PC-3 (cell line): Measurements from ENCODE around the gene PLD1. TPM values are rescaled to one million over a fixed set of nuclear protein-coding genes. Genes with fewer than 3 reads are reported as not detected.

Experiments used
- ATAC-seq: fragments of 200-7000 bp; cut with Tn5 transposase; 2 replicates; pipeline ENCODE4 v1.9.1; 2020; ENCODE audit warnings: mild to moderate bottlenecking, moderate library complexity
- BruUV-seq: library from RNA; stranded (reverse); fragments of 400-500 nt; replicated peaks from 2 replicates; lab custom pipeline; 2021; lab: Mats Ljungman, UMichigan
- CTCF ChIA-PET: fragments of 300-600 bp; sonication (Branson Sonifier 250); formaldehyde crosslinking; loops from one replicate; lab custom pipeline; 2022; ENCODE audit warnings: antibody characterized with exemption; lab: Charles Lee
- POLR2A ChIA-PET: fragments of 300-600 bp; sonication (Branson Sonifier 250); formaldehyde crosslinking; loops from one replicate; lab custom pipeline; 2022; ENCODE audit warnings: antibody characterized with exemption; ENCODE audit not compliant: unreplicated experiment; lab: Charles Lee
- DNase-seq: peaks from one replicate; pipeline ENCODE4 v3.0.0-alpha.2; 2015
- H2AFZ ChIP-seq: fragments of 300-600 bp; sonication (generic); 2 replicates; pipeline ENCODE4 v1.6.0; 2016; ENCODE audit warnings: antibody characterized with exemption, low read length
- H3F3A ChIP-seq: fragments of 300-600 bp; sonication (generic); one replicate; pipeline ENCODE4 v1.6.0; 2017; ENCODE audit warnings: antibody characterized with exemption, low read length, control low read depth, mild to moderate bottlenecking; ENCODE audit not compliant: unreplicated experiment
- H3K27ac ChIP-seq: fragments of 300-600 bp; sonication (generic); 2 replicates; pipeline ENCODE4 v1.5.1; 2016; ENCODE audit warnings: mild to moderate bottlenecking, low read length
- H3K27me3 ChIP-seq: fragments of 300-600 bp; sonication (generic); 2 replicates; pipeline ENCODE4 v1.6.1; 2016; ENCODE audit warnings: low read length, mixed read lengths
- H3K36me3 ChIP-seq: fragments of 300-600 bp; sonication (generic); 2 replicates; pipeline ENCODE4 v1.6.1; 2016; ENCODE audit warnings: low read depth, mixed run types, low read length, mixed read lengths
- H3K4me1 ChIP-seq: fragments of 300-600 bp; sonication (generic); 2 replicates; pipeline ENCODE4 v1.5.1; 2016; ENCODE audit warnings: low read length; ENCODE audit not compliant: insufficient read depth
- H3K4me2 ChIP-seq: fragments of 300-600 bp; sonication (generic); 2 replicates; pipeline ENCODE4 v1.6.0; 2016; ENCODE audit warnings: low read length
- H3K4me3 ChIP-seq: fragments of 300-600 bp; sonication (generic); 2 replicates; pipeline ENCODE4 v1.5.1; 2016; ENCODE audit warnings: mild to moderate bottlenecking, low read length, mixed read lengths
- H3K79me2 ChIP-seq: fragments of 300-600 bp; sonication (generic); 2 replicates; pipeline ENCODE4 v1.6.1; 2017; ENCODE audit warnings: low read length, mixed read lengths
- H3K9ac ChIP-seq: fragments of 300-600 bp; sonication (generic); 2 replicates; pipeline ENCODE4 v1.6.0; 2016; ENCODE audit warnings: mild to moderate bottlenecking, low read length
- H3K9me2 ChIP-seq: fragments of 300-600 bp; sonication (generic); replicated peaks from 2 replicates; pipeline ENCODE4 v1.6.1; 2016; ENCODE audit warnings: mixed run types, low read length, mixed read lengths
- H3K9me3 ChIP-seq: fragments of 300-600 bp; sonication (generic); 2 replicates; pipeline ENCODE4 v1.6.1; 2016; ENCODE audit warnings: low read length, mixed read lengths
- H4K20me1 ChIP-seq: fragments of 300-600 bp; sonication (generic); 2 replicates; pipeline ENCODE4 v1.6.1; 2016; ENCODE audit warnings: low read length, mixed read lengths
- CTCF ChIP-seq: fragments of 300-600 bp; sonication (generic); conservative IDR thresholded peaks from 2 replicates; pipeline ENCODE4 v1.5.1; 2017; ENCODE audit warnings: antibody characterized with exemption, low read depth, mild to moderate bottlenecking, low read length
- EZH2 ChIP-seq: fragments of 300-600 bp; sonication (generic); IDR thresholded peaks from one replicate; pipeline ENCODE4 v1.6.1; 2017; ENCODE audit warnings: antibody characterized with exemption, mild to moderate bottlenecking, low read length; ENCODE audit not compliant: unreplicated experiment
- EZH2phosphoT487 ChIP-seq: fragments of 300-600 bp; sonication (generic); IDR thresholded peaks from 2 replicates; pipeline ENCODE4 v1.6.1; 2018; ENCODE audit warnings: mild to moderate bottlenecking, antibody characterized with exemption, low read length, borderline replicate concordance
- intact Hi-C: fragments of 100-400 bp; cut with micrococcal nuclease; formaldehyde crosslinking; loops from 2 replicates; pipeline ENCODE4 v1.9.0; 2023
- total RNA-seq: library from RNA; depleted of rRNA; stranded (reverse); fragments of >200 nt; gene quantifications from 2 replicates; pipeline ENCODE4 v1.2.3, GENCODE V29; 2014

PLD1 gene
- total RNA-seq, 1 experiment from 2014 or later, result 7.3 TPM

GRCh38 chr3:171797873-171798272 is 12.4 kb downstream of the PLD1 start:
- 0 out of 2 replicates have a peak, but pooled peaks cover 2% of the 10 kb centered on the region for H3K79me2 ChIP-seq

DNA sequence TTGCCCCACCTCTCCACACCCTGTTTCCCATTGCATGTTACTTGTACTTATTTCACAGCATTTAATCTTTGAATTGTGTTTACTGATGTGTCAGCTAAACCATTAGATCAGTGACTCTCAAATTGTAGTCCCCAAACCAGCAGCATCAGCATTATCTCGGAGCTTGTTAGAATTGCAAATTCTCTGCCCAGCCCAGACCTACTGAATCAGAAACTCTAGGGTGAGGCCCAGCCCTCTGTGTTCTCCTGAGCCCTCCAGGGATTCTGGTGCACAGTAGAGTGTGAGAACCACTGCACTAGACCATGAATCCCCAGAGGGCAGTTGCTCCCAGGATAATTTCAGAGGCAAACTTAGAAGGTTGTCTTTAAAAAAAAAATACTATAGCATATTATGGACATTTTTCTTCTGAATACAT is 13.0 kb downstream of the PLD1 start:
- H3F3A ChIP-seq, result no peaks in the 10 kb centered on the region
- H2AFZ ChIP-seq, result no peak overlapping the region
- no peak for TF ChIP-seq EZH2phosphoT487
- no peak for TF ChIP-seq CTCF
- no peak for TF ChIP-seq EZH2
- DNase-seq (no peak), ATAC-seq (no peak)
- H3K27me3 ChIP-seq, result no peaks in the 10 kb centered on the region
- H3K79me2 ChIP-seq, result no peaks in the 10 kb centered on the region
- H3K9me2 ChIP-seq, result no peaks in the 10 kb centered on the region
- POLR2A ChIA-PET, result no interaction called here
- H3K4me2 ChIP-seq, result no peak overlapping the region
- no peak overlapping the region for H3K4me3 ChIP-seq
- H3K36me3 ChIP-seq, result no peaks in the 10 kb centered on the region
- no peaks in the 10 kb centered on the region for H4K20me1 ChIP-seq
- BruUV-seq, result no TSS peak
- peak overlapping the region; percentile 48; the same call in 1 of the 2 replicates for H3K27ac ChIP-seq
- H3K4me1 ChIP-seq, result peaks cover 31% of the 10 kb centered on the region
- CTCF ChIA-PET, result no interaction called here
- peak overlapping the region; percentile 11; the same call in 1 of the 2 replicates for H3K9ac ChIP-seq
- no peaks in the 10 kb centered on the region for H3K9me3 ChIP-seq
- intact Hi-C loops, result no loop called here

More at GRCh38 chr3:171797873-171798272, 12.4 kb downstream of the PLD1 start:
- Histone ChIP-seq H3F3A (no peaks in the 10 kb centered on the region), H3K27ac (peak overlapping the region; percentile 48), H4K20me1 (no peaks in the 10 kb centered on the region), H3K27me3 (no peaks in the 10 kb centered on the region), H3K36me3 (no peaks in the 10 kb centered on the region), H3K9me2 (no peaks in the 10 kb centered on the region), H3K4me1 (peaks cover 33% of the 10 kb centered on the region), H2AFZ (no peak overlapping the region), H3K9me3 (no peaks in the 10 kb centered on the region), H3K4me2 (0 out of 2 replicates have a peak overlapping the region, but pooled peaks have one; percentile 2), H3K4me3 (no peak overlapping the region), H3K9ac (peak overlapping the region; percentile 11; the same call in 1 of the 2 replicates)
- ATAC-seq (no peak), DNase-seq (peak; percentile 39)
- no peak for TF ChIP-seq CTCF
- no peak for TF ChIP-seq EZH2phosphoT487
- CTCF ChIA-PET, result interaction anchor here (0.5 kb wide), 1 partner anchor 129 kb away, joined by 4 read pairs; no protein-coding TSS in a partner anchor
- intact Hi-C loops, result no loop called here
- POLR2A ChIA-PET, result no interaction called here
- BruUV-seq, result no TSS peak

GRCh38 chr3:171796625-171797264 is 13.5 kb downstream of the PLD1 start:
- H3K79me2 ChIP-seq, result no peaks in the 10 kb centered on the region
- no peak overlapping the region for H3K27ac ChIP-seq
- ATAC-seq (no peak), DNase-seq (no peak)
- ChIA-PET POLR2A (no interaction called here), CTCF (no interaction called here)
- H3K27me3 ChIP-seq, result no peaks in the 10 kb centered on the region
- TF ChIP-seq CTCF, result no peak
- no peak for TF ChIP-seq EZH2
- TF ChIP-seq EZH2phosphoT487, result no peak
- H2AFZ ChIP-seq, result no peak overlapping the region
- H3K9me2 ChIP-seq, result no peaks in the 10 kb centered on the region
- no peaks in the 10 kb centered on the region for H4K20me1 ChIP-seq
- intact Hi-C loops, result no loop called here
- H3K4me1 ChIP-seq, result peaks cover 32% of the 10 kb centered on the region
- no peaks in the 10 kb centered on the region for H3F3A ChIP-seq
- no peaks in the 10 kb centered on the region for H3K9me3 ChIP-seq
- H3K36me3 ChIP-seq, result no peaks in the 10 kb centered on the region
- no peak overlapping the region for H3K4me3 ChIP-seq
- no peak overlapping the region for H3K9ac ChIP-seq
- BruUV-seq, result no TSS peak
- H3K4me2 ChIP-seq, result no peak overlapping the region
